Kidney (tissue), 14 donors: ENCODE results near the gene ZNF700. TPM values are rescaled to one million over a fixed set of nuclear protein-coding genes. Genes with fewer than 3 reads are reported as not detected.
"Not testable (repeated sequence)": the region's sequence is repeated elsewhere in the genome, so short reads cannot be mapped to it uniquely, and the experiment has no call there.

Experiments used
- DNase-seq, 5 donors: peaks; one replicate each; pipeline ENCODE4 v3.0.0-alpha.2; 2013 to 2020
- FAIRE-seq: peaks from 2 replicates; lab custom pipeline; 2012; peaks lifted over from hg19 to GRCh38; lab: Jason Lieb, UNC
- H3K27ac ChIP-seq, 2 donors: one replicate each; pipeline ENCODE4 v1.7.0; 2013; ENCODE audit warnings: low read depth in 2 of 2, low read length in 2 of 2, inconsistent platforms in 1 of 2
- H3K27me3 ChIP-seq: one replicate; pipeline ENCODE4 v1.7.1; 2013; ENCODE audit warnings: low read length, inconsistent platforms; ENCODE audit not compliant: control insufficient read depth, insufficient read depth
- H3K36me3 ChIP-seq, 3 donors: one replicate each; pipeline versions ENCODE4 v1.7.0 to v1.7.1; 2013; ENCODE audit warnings: low read length in 3 of 3, control low read depth in 1 of 3, inconsistent platforms in 1 of 3; ENCODE audit not compliant: insufficient read depth in 3 of 3, control insufficient read depth in 2 of 3
- H3K4me1 ChIP-seq, 3 donors: one replicate each; pipeline versions ENCODE4 v1.7.0 to v1.7.1; 2013; ENCODE audit warnings: low read length in 3 of 3, inconsistent platforms in 1 of 3, low read depth in 1 of 3; ENCODE audit not compliant: control insufficient read depth in 2 of 3, insufficient read depth in 2 of 3
- H3K4me3 ChIP-seq, 3 donors: one replicate each; pipeline versions ENCODE4 v1.7.0 to v1.8.1; 2013; ENCODE audit warnings: low read length in 3 of 3, control low read depth in 1 of 3, inconsistent platforms in 1 of 3
- H3K9ac ChIP-seq, 3 donors: one replicate each; pipeline versions ENCODE4 v1.7.0 to v1.7.1; 2013; ENCODE audit warnings: low read length in 3 of 3, control low read depth in 1 of 3, inconsistent platforms in 1 of 3
- H3K9me3 ChIP-seq, 3 donors: one replicate each; pipeline versions ENCODE4 v1.7.0 to v1.7.1; 2013; ENCODE audit warnings: low read length in 3 of 3, control low read depth in 1 of 3, inconsistent platforms in 1 of 3; ENCODE audit not compliant: control insufficient read depth in 2 of 3, insufficient read depth in 1 of 3
- CTCF ChIP-seq: IDR thresholded peaks from 3 replicates; pipeline ENCODE4 v1.5.1; 2012; ENCODE audit warnings: mild to moderate bottlenecking, moderate library complexity, borderline replicate concordance; ENCODE audit not compliant: insufficient read depth; ENCODE audit errors: extremely low read depth
- intact Hi-C: fragments of 100-400 bp; cut with DNase I; formaldehyde crosslinking; loops from one replicate; pipeline ENCODE4 v1.11.1; 2022
- polyA plus RNA-seq: library from polyadenylated mRNA; stranded (reverse); fragments of 350-450 nt; fragmentation: Illumina TruSeq; extraction: RNeasy Lipid Tissue Mini Kit (QIAGEN cat#74804); gene quantifications from one replicate; pipeline ENCODE4 v1.2.3, GENCODE V29; 2014; ENCODE audit warnings: low read depth, low replicate concordance; ENCODE audit not compliant: insufficient read depth
- total RNA-seq: library from RNA; stranded (reverse); fragmentation: NEBNext Ultra II Directional; extraction: Animal tissue kit (Norgen Biotek cat#: 25700); gene quantifications from one replicate; pipeline ENCODE4 v1.2.1, GENCODE V29; 2021
- donor health status: control.
- donor health status: control.
- donor health status: control.
- donor health status: control.
- donor health status: control.
- donor health status: DM: yes; HTN: yes; CAD: no.
- donor health status: Normal renal cell carcinoma (clear cell type).

The ZNF700 gene
- total and polyA plus RNA-seq, 2 donors from 2014 or later, result 7.2 to 20.9 TPM

GRCh38 chr19:11931513-11931912 lies 6.6 kb downstream of the ZNF700 start:
- DNase-seq (no peak), FAIRE-seq (no peak)
- H3K27ac ChIP-seq, result no peak overlapping the region
- H3K9ac ChIP-seq, result no peak overlapping the region
- TF ChIP-seq CTCF, result no peak
- H3K4me1 ChIP-seq, result peaks cover 0 to 5% (median 0%) of the 10 kb centered on the region in 3 donors
- H3K27me3 ChIP-seq, result no peaks in the 10 kb centered on the region
- H3K36me3 ChIP-seq, result peaks cover 0 to 8% (median 0%) of the 10 kb centered on the region in 3 donors
- no peak overlapping the region for H3K4me3 ChIP-seq
- H3K9me3 ChIP-seq, result peaks cover 0 to 4% (median 2%) of the 10 kb centered on the region in 3 donors
- intact Hi-C loops, result no loop called here

- intact Hi-C loops, H3K27me3 ChIP-seq, H3K9me3 ChIP-seq, H3K4me3 ChIP-seq, DNase-seq, FAIRE-seq, H3K36me3 ChIP-seq, H3K9ac ChIP-seq, H3K27ac ChIP-seq, H3K4me1 ChIP-seq: not testable (repeated sequence)
Observed at GRCh38 chr19:11935829-11936228, 10.9 kb downstream of the ZNF700 start.

GRCh38 chr19:11938383-11938782 lies 13.5 kb downstream of the ZNF700 start:
- peaks cover 0 to 24% (median 16%) of the 10 kb centered on the region in 3 donors for H3K9me3 ChIP-seq
- H3K4me3 ChIP-seq, FAIRE-seq: not testable (repeated sequence)

GRCh38 chr19:11941361-11941887 lies 16.5 kb downstream of the ZNF700 start:
- intact Hi-C loops, H3K4me3 ChIP-seq, FAIRE-seq, H3K27ac ChIP-seq, H3K27me3 ChIP-seq, H3K9ac ChIP-seq, H3K4me1 ChIP-seq: not testable (repeated sequence)
- Histone ChIP-seq H3K36me3 (peaks cover 0 to 13% (median 8%) of the 10 kb centered on the region in 3 donors), H3K9me3 (peaks cover 0 to 50% (median 40%) of the 10 kb centered on the region in 3 donors)
- peak in 1 of 5 donors; percentile 57 for DNase-seq

More at GRCh38 chr19:11938383-11938782, 13.5 kb downstream of the ZNF700 start:
- H3K9ac ChIP-seq, intact Hi-C loops, H3K4me1 ChIP-seq, DNase-seq, H3K27ac ChIP-seq, H3K27me3 ChIP-seq: not testable (repeated sequence)
- peaks cover 0 to 18% (median 2%) of the 10 kb centered on the region in 3 donors for H3K36me3 ChIP-seq

- no peak overlapping the region for H3K9ac ChIP-seq
- no peak overlapping the region for H3K27ac ChIP-seq
- FAIRE-seq, result no peak
- H3K27me3 ChIP-seq, result no peaks in the 10 kb centered on the region
- H3K9me3 ChIP-seq, result peaks cover 0 to 58% (median 44%) of the 10 kb centered on the region in 3 donors
- no peaks in the 10 kb centered on the region for H3K4me1 ChIP-seq
- H3K4me3 ChIP-seq, result no peak overlapping the region
- TF ChIP-seq CTCF, result no peak
- intact Hi-C loops, result no loop called here
- no peak for DNase-seq
- H3K36me3 ChIP-seq, result peaks cover 0 to 17% (median 11%) of the 10 kb centered on the region in 3 donors
Observed at GRCh38 chr19:11942008-11942842, 17.3 kb downstream of the ZNF700 start.
